ENCODE results near the gene CNKSR3.

CNKSR3 gene

GRCh38 chr6:154511791-154512190, 1.3 kb upstream of the CNKSR3 start:
- peak overlapping the region; percentile 75 for H3K27ac Mint-ChIP-seq
- DNase-seq, result no peak
- TF ChIP-seq CTCF (IDR thresholded peaks at IDR 0.05), result no peak
- peaks cover 3% of the 10 kb centered on the region for H3K36me3 Mint-ChIP-seq (ENCODE audit: low read depth)
- H3K27me3 Mint-ChIP-seq (ENCODE audit: low read depth, poor library complexity), result peaks cover 2% of the 10 kb centered on the region
- H3K4me3 Mint-ChIP-seq, result peak overlapping the region; percentile 77
- no peaks in the 10 kb centered on the region for H3K9me3 Mint-ChIP-seq
- H3K4me1 Mint-ChIP-seq, result peaks cover 62% of the 10 kb centered on the region

GRCh38 chr6:154509421-154510143, 903 bp downstream of the CNKSR3 start:
- H3K36me3 Mint-ChIP-seq (ENCODE audit: low read depth), result peaks cover 20% of the 10 kb centered on the region
- DNase-seq, result peak; percentile 54
- H3K4me1 Mint-ChIP-seq, result peaks cover 65% of the 10 kb centered on the region
- H3K4me3 Mint-ChIP-seq, result peak overlapping the region; percentile 98
- H3K27ac Mint-ChIP-seq, result no peak overlapping the region
- H3K9me3 Mint-ChIP-seq, result no peaks in the 10 kb centered on the region
- no peak for TF ChIP-seq CTCF (IDR thresholded peaks at IDR 0.05)
- H3K27me3 Mint-ChIP-seq (ENCODE audit: low read depth, poor library complexity), result peaks cover 2% of the 10 kb centered on the region

- H3K9me3 Mint-ChIP-seq, result no peaks in the 10 kb centered on the region
- peaks cover 67% of the 10 kb centered on the region for H3K4me1 Mint-ChIP-seq
- TF ChIP-seq CTCF (IDR thresholded peaks at IDR 0.05), result no peak
- DNase-seq, result no peak
- peaks cover 2% of the 10 kb centered on the region for H3K27me3 Mint-ChIP-seq (ENCODE audit: low read depth, poor library complexity)
- H3K27ac Mint-ChIP-seq, result peak overlapping the region; percentile 37
- H3K36me3 Mint-ChIP-seq (ENCODE audit: low read depth), result peaks cover 26% of the 10 kb centered on the region
- peak overlapping the region; percentile 98 for H3K4me3 Mint-ChIP-seq
Observed at GRCh38 chr6:154508573-154509375, 1.7 kb downstream of the CNKSR3 start.

GRCh38 chr6:154506991-154507898, 3.2 kb downstream of the CNKSR3 start:
- H3K27me3 Mint-ChIP-seq (ENCODE audit: low read depth, poor library complexity), result peaks cover 2% of the 10 kb centered on the region
- no peaks in the 10 kb centered on the region for H3K9me3 Mint-ChIP-seq
- no peak for DNase-seq
- peaks cover 33% of the 10 kb centered on the region for H3K36me3 Mint-ChIP-seq (ENCODE audit: low read depth)
- peak overlapping the region; percentile 98 for H3K4me3 Mint-ChIP-seq
- H3K4me1 Mint-ChIP-seq, result peaks cover 63% of the 10 kb centered on the region
- no peak overlapping the region for H3K27ac Mint-ChIP-seq
- TF ChIP-seq CTCF (IDR thresholded peaks at IDR 0.05), result no peak

GRCh38 chr6:154506582-154506981, 3.9 kb downstream of the CNKSR3 start:
- Mint-ChIP-seq H3K9me3 (no peaks in the 10 kb centered on the region), H3K27me3 (ENCODE audit: low read depth, poor library complexity) (peaks cover 2% of the 10 kb centered on the region), H3K4me1 (peaks cover 58% of the 10 kb centered on the region), H3K4me3 (no peak overlapping the region), H3K27ac (no peak overlapping the region), H3K36me3 (ENCODE audit: low read depth) (peaks cover 35% of the 10 kb centered on the region)
- DNase-seq, result no peak
- no peak for TF ChIP-seq CTCF (IDR thresholded peaks at IDR 0.05)

All from nephron progenitor cell (in vitro differentiated cells).